ENCODE results near the gene CTTN.

CTTN gene

GRCh38 chr11:70359451-70360205 lies 38.7 kb upstream of the CTTN start:
- TF ChIP-seq POLR2AphosphoS5 (IDR thresholded peaks at IDR 0.05; ENCODE audit: low read depth, low read length) (no peak), REST (IDR thresholded peaks at IDR 0.05; ENCODE audit: insufficient read depth in 1 of 2, low read depth in 2 of 2, low read length in 2 of 2) (no peak), SIN3A (IDR thresholded peaks at IDR 0.05; ENCODE audit: borderline replicate concordance, insufficient read depth, low read length) (no peak), TAF1 (IDR thresholded peaks at IDR 0.05; ENCODE audit: borderline replicate concordance, insufficient read depth, low read length) (no peak), FOXP2 (optimal IDR thresholded peaks at IDR 0.05; ENCODE audit: borderline replicate concordance, extremely low read depth, extremely low read length, insufficient read depth) (no peak)

GRCh38 chr11:70360211-70360610 lies 38.1 kb upstream of the CTTN start:
- TF ChIP-seq FOXP2 (optimal IDR thresholded peaks at IDR 0.05; ENCODE audit: borderline replicate concordance, extremely low read depth, extremely low read length, insufficient read depth) = no peak
- TF ChIP-seq SIN3A (IDR thresholded peaks at IDR 0.05; ENCODE audit: borderline replicate concordance, insufficient read depth, low read length) = no peak
- no peak for TF ChIP-seq TAF1 (IDR thresholded peaks at IDR 0.05; ENCODE audit: borderline replicate concordance, insufficient read depth, low read length)
- no peak for TF ChIP-seq POLR2AphosphoS5 (IDR thresholded peaks at IDR 0.05; ENCODE audit: low read depth, low read length)
- TF ChIP-seq REST (IDR thresholded peaks at IDR 0.05; ENCODE audit: insufficient read depth in 1 of 2, low read depth in 2 of 2, low read length in 2 of 2) = no peak

- TF ChIP-seq TAF1 (IDR thresholded peaks at IDR 0.05; ENCODE audit: borderline replicate concordance, insufficient read depth, low read length) (no peak), FOXP2 (optimal IDR thresholded peaks at IDR 0.05; ENCODE audit: borderline replicate concordance, extremely low read depth, extremely low read length, insufficient read depth) (no peak), SIN3A (IDR thresholded peaks at IDR 0.05; ENCODE audit: borderline replicate concordance, insufficient read depth, low read length) (no peak), POLR2AphosphoS5 (IDR thresholded peaks at IDR 0.05; ENCODE audit: low read depth, low read length) (no peak), REST (IDR thresholded peaks at IDR 0.05; ENCODE audit: insufficient read depth in 1 of 2, low read depth in 2 of 2, low read length in 2 of 2) (no peak)
Measured at GRCh38 chr11:70364178-70364577, 34.2 kb upstream of the CTTN start.

- no peak for TF ChIP-seq TAF1 (IDR thresholded peaks at IDR 0.05; ENCODE audit: borderline replicate concordance, insufficient read depth, low read length)
- TF ChIP-seq FOXP2 (optimal IDR thresholded peaks at IDR 0.05; ENCODE audit: borderline replicate concordance, extremely low read depth, extremely low read length, insufficient read depth) = no peak
- no peak for TF ChIP-seq SIN3A (IDR thresholded peaks at IDR 0.05; ENCODE audit: borderline replicate concordance, insufficient read depth, low read length)
- no peak for TF ChIP-seq REST (IDR thresholded peaks at IDR 0.05; ENCODE audit: insufficient read depth in 1 of 2, low read depth in 2 of 2, low read length in 2 of 2)
- no peak for TF ChIP-seq POLR2AphosphoS5 (IDR thresholded peaks at IDR 0.05; ENCODE audit: low read depth, low read length)
Measured at GRCh38 chr11:70364745-70365543, 33.4 kb upstream of the CTTN start.
